Glomerular endothelial cell (primary cell): Measurements from ENCODE around the gene TJP2. TPM values are rescaled to one million over a fixed set of nuclear protein-coding genes. Genes with fewer than 3 reads are reported as not detected.

Source experiments
- DNase-seq: peaks from one replicate; pipeline ENCODE4 v3.0.0-alpha.2; 2011; ENCODE audit warnings: low read depth, low spot score; ENCODE audit errors: extremely low read depth
- total RNA-seq: library from RNA; depleted of rRNA; stranded (reverse); fragments of >200 nt; gene quantifications from 2 replicates; pipeline ENCODE4 v1.2.3, GENCODE V29; 2015

Gene TJP2
- total RNA-seq, 1 donor from 2014 or later, result 242 TPM

- DNase-seq, result no peak
Observed at GRCh38 chr9:69188975-69189374, 14.9 kb downstream of the TJP2 start.

DNA sequence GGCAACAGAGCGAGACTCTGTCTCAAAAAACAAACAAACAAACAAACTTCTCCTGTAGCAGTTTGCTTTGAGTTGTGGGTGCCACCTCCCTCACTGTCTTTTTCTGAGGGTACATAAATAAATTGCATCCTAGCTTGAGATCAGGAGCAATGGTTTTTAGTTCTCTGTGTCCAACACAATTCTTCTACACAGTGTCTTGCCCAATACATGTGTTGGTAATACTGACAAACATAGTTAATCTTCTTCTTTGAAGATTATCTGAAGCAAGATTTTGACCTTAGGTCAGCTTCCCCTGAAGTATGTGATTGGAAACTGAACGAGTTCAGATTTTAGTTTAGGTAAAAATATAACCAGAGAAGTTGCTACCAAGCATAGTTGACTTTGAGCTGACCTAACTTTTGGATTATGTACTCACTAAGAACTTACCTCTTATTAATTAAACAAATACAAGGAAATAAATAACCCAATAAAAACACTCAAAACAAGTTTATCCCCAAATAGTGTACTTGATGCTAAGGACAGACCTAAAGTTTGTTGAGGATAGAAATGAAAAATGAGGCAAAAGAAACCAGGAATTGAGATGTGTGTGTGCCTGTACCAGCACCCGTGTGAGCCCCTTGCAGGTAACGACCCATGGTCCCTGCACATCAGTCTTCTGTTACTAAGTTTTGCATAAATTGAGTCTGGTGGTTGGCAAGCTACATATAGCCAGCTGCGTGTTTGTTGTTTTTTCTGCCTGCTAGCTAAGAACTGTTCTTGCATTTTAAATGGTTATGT is 16.2 kb downstream of the TJP2 start:
- DNase-seq, result no peak

- no peak for DNase-seq
Observed at GRCh38 chr9:69190863-69191181, 16.7 kb downstream of the TJP2 start.

DNA sequence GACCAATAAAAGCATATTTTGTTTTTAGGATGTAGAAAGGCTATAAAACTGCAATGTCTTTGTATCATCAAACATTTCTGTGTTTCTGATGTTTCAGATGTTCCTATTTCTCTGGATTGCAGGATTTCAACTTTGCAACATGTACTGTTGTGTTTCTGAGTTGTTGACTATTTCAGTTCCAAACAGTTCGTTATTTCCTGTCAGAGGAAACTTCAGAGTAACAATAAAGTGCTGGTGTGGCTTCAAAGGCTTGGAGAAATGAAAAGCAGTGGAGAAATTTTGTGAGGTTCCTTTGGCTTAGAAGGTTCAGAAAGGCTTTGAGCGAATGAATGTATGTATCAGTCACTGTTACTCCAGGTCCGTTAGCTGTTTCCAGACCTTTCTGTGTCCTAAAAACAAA is 17.2 kb downstream of the TJP2 start:
- no peak for DNase-seq

- no peak for DNase-seq
Observed at GRCh38 chr9:69192214-69192613, 18.1 kb downstream of the TJP2 start.

DNA sequence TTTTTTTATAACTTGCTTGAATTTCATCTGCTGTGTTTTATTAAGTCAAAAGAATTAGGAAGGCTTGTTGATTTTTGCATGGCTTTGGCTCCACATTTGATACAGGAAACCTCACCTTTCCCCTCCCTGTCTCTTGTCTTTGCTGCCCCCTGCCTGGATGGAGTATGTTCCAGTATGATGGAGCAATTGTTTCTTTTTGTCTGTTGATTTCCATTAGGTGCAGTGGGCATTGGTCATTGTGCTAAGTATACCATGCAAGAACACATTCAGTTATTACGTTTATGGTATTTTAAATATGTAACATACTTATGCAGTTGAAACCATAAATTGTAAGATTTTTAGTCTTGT is 19.6 kb downstream of the TJP2 start:
- DNase-seq, result no peak

GRCh38 chr9:69194702-69195418 is 20.8 kb downstream of the TJP2 start:
- no peak for DNase-seq

DNA sequence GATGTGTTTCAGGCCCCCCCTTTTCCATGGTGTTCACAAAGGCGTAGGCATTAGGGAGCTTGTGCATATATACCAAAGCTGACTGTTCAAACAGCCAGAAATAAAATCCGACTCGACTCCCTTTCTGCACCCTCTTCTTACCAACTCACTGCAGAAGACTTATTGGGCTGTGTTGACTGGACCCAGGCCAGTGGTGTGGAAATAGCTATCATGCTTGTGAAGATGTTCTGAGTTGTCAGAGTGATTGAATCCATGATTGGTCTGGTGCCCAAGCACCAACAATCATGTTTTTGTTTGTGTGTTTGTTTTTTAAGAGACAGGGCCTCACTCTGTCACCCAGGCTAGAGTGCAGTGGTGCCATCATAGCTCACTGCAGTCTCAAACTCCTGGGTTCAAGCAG is 21.6 kb downstream of the TJP2 start:
- no peak for DNase-seq

DNA sequence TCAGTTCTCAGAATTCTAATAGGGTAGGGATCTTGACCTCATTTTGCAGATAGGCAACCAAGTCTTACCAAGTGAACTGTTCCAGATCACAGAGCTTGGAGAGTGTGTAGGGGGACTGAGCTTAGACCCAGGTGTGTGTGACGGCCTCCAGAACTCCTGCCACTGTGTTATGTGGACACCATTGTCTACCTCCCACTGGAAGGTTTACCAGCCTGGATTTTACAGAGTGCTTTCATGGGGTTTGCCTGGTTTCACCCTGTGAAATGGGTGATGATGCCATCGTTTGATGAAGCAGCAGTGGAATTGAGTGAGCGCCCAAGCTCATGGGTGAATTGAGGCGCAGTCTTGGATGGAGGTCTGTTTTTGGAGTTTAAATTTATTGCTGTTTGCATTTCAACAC is 23.6 kb downstream of the TJP2 start:
- no peak for DNase-seq

DNA sequence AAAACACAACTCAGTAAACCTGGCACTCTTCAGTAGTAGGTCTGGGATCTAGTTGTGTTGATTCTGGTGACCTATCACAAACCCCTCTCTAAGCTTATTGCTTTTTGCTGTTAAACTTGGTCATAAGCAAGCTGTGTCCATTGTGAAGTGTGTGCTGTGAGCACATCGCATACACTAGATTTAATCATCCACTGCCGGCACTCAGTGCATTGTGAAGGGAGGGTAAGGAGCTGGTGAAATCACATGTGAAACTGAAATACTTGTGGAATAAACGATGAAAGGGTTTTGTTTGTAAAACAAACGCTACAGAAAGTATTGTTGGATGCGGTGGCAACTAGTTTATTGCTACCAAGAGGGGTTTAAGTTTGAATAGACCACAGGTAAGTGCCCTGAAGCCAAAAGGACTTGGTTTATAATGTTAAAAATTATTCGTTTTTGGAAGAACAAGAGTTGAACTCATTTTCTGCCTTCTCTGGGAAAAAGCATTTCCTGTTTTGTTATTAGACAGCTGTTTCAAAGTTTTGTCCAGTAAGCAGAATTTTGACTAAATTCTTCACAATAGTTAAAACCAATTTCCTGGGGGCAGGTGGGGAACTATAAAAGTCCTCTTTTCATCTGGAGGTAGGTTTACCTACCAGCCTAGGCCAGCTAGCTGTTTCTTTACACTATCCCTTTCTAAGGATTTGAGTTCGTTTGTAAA is 24.6 kb downstream of the TJP2 start:
- no peak for DNase-seq

DNA sequence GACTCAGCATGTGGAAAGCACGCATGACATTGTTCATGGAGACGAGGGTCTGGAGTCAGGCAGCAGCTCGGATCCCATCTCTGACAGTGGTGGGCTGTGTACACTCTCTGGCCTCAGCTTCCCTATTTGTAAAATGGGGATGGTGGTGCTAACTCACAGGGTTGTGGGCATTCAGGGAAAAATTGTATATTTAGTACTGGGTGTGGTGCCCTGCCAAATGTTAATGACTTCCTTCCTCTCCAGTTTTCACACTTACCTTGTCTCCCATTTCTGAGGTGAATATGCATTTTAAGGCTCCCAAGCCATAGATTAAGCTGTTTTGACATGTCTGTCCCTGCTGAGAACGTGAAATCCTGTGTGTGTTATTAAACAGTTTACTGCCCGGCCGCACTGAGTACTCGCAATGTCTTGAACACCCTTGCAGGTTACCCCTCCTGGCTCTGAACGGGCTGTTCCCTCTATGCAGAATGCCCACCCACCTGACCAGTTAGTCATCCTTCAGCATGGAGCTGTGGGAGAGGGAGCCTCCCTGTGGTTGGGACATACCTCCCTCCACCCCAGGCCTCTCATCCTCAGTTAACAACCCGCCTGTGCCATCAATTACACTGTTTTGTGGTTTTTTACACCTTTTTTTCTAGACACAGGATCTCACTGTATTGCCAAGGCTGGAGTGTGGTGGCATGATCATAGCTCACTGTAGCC is 25.8 kb downstream of the TJP2 start:
- no peak for DNase-seq

DNA sequence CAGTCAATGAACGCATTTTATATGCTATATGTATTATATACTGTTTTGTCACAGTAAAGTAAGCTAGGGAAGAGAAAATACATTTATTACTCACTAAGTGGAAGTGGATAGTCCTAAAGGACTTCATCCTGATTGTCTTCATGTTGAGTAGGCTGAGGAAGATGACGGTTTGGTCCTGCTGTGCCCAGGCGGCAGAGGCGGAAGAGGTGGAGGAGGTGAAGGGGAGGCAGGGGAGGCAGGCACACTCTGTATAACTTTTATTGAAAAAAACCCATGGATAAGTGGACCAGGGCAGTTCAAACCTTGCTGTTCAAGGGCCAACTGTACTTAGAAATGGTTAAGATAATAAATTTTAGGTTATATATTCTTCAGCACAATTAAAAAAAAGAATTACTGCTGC is 28.5 kb downstream of the TJP2 start:
- DNase-seq, result no peak

DNA sequence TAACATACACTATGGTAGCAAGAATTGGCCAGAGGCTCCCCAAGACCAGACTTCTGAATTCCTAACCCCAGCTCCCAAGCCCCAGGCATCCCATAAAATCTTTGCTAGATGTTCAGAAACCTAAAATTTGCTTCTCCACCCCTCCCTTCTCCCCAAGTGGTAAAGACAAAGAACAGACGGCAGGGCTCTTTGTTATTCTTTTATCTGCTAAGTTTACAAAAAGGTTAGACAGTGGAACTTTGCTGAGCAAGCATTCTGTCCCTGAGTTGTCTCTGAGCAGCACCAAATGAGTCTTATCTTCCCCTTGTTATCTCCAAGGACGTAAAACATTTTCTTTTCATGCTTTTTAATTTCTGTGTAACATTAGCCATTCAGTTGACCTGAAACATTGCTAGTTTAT is 30.2 kb downstream of the TJP2 start:
- no peak for DNase-seq

- DNase-seq, result no peak
Observed at GRCh38 chr9:69204849-69205248, 30.8 kb downstream of the TJP2 start.

GRCh38 chr9:69206047-69206446 is 32.0 kb downstream of the TJP2 start:
- DNase-seq, result no peak

- no peak for DNase-seq
Observed at GRCh38 chr9:69207503-69207902, 33.4 kb downstream of the TJP2 start.

DNA sequence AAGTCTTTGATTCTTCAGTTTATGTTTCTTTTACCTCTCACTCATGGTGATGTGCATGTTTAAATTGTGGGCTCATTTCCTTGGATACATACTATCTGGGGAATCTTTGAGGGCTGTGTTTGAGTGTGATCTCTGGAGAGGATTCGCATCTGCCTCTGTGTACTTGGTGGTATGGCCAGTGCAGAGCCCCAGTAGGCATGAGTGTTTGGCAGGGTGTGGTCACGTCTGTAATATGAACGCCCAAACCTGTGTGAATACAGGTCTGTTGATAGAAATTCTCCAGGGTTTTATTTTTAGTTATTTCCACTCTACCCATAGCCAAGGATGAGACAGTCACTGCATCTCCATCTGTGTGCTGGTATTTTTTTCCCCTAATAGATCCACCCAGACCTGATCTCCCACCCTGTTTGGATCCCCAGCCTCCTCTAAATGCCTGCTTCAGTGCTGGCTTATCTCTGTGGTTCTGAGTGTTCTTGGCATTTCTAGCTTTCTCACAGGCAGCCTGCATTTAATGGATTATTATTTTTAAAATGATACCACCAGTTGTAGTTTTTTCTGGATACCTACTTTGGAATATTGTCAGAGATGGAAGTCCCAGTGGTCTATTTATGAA is 37.5 kb downstream of the TJP2 start:
- DNase-seq, result no peak

DNA sequence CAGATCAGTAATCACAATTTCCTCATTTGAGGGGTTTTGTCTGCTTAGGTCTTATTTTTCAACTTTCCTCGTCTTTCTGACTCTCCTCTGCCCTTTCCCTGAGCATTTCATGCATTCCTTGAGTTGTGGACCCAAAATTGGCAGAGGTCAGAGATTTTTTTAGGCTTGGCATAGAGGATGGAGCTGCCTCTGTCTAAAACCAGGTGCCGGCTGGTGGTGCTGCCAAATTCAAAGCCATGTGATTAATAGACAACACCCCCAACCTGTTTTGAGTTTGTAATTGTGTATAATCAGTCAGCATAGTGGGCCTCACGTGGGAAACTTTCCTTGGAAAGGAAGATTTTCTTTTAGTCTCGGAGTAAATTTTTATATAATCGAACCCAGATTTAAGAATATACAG is 39.6 kb downstream of the TJP2 start:
- no peak for DNase-seq

- no peak for DNase-seq
Observed at GRCh38 chr9:69214939-69215338, 40.9 kb downstream of the TJP2 start.

GRCh38 chr9:69215774-69216485 is 41.9 kb downstream of the TJP2 start:
- peak; percentile 66 for DNase-seq
